H1 (cell line): ENCODE data around the gene ST6GALNAC2. TPM values are rescaled to one million over a fixed set of nuclear protein-coding genes. Genes with fewer than 3 reads are reported as not detected.

ENCODE experiments used
- ASH2L ChIP-seq: fragments of 200-600, 300-600 bp; sonication (generic); IDR thresholded peaks from one replicate; pipeline ENCODE4 v1.7.1; 2017; ENCODE audit warnings: low read length
- BACH1 ChIP-seq: IDR thresholded peaks from 2 replicates; pipeline ENCODE4 v1.6.1; 2012; ENCODE audit warnings: low read length, improper control_type of control experiment
- CEBPB ChIP-seq: IDR thresholded peaks from 2 replicates; pipeline ENCODE4 v1.6.1; 2012; ENCODE audit warnings: low read depth, low read length
- CHD2 ChIP-seq: IDR thresholded peaks from 2 replicates; pipeline ENCODE4 v1.6.1; 2012; ENCODE audit warnings: low read length, improper control_type of control experiment
- CREB1 ChIP-seq: IDR thresholded peaks from 2 replicates; pipeline ENCODE4 v1.6.1; 2012; ENCODE audit warnings: inconsistent platforms
- EP300 ChIP-seq, 2 experiments: IDR thresholded peaks; 1 replicate in 1 of 2; 2 replicates in 1 of 2; pipeline ENCODE4 v1.6.1; 2011 to 2012; ENCODE audit warnings: low read depth in 2 of 2, low read length in 2 of 2, mild to moderate bottlenecking in 2 of 2, borderline replicate concordance in 1 of 2, inconsistent platforms in 1 of 2, moderate library complexity in 1 of 2
- EZH2 ChIP-seq: fragments of 200-600 bp; sonication (generic); IDR thresholded peaks from 2 replicates; pipeline ENCODE4 v1.7.1; 2012; ENCODE audit warnings: low read depth, mild to moderate bottlenecking, moderate library complexity, low read length, inconsistent platforms; ENCODE audit not compliant: severe bottlenecking
- GABPA ChIP-seq: IDR thresholded peaks from 2 replicates; pipeline ENCODE4 v1.6.1; 2011; ENCODE audit warnings: mild to moderate bottlenecking, low read length, moderate library complexity, borderline replicate concordance; ENCODE audit not compliant: insufficient read depth
- HDAC6 ChIP-seq: IDR thresholded peaks from one replicate; pipeline ENCODE4 v1.7.1; 2012; ENCODE audit warnings: low read depth, mild to moderate bottlenecking, inconsistent platforms, low read length, moderate library complexity
- JUND ChIP-seq: IDR thresholded peaks from 2 replicates; pipeline ENCODE4 v1.6.1; 2011; ENCODE audit warnings: mild to moderate bottlenecking, improper control_type of control experiment, low read length
- RAD21 ChIP-seq, 2 experiments: IDR thresholded peaks in 1 of 2; conservative IDR thresholded peaks in 1 of 2; 2 replicates each; pipeline ENCODE4 v1.6.1; 2011; ENCODE audit warnings: low read depth in 2 of 2, low read length in 2 of 2, improper control_type of control experiment in 1 of 2, inconsistent platforms in 1 of 2, mild to moderate bottlenecking in 1 of 2, moderate library complexity in 1 of 2
- RFX5 ChIP-seq: IDR thresholded peaks from 2 replicates; pipeline ENCODE4 v1.6.1; 2011; ENCODE audit warnings: low read depth, low read length, improper control_type of control experiment, borderline replicate concordance
- RNF2 ChIP-seq: fragments of 200-900, 300-1000 bp; sonication (generic); IDR thresholded peaks from 2 replicates; pipeline ENCODE4 v1.7.1; 2016; ENCODE audit warnings: borderline replicate concordance, low read depth, mild to moderate bottlenecking, antibody characterized with exemption, low read length; ENCODE audit not compliant: poor library complexity, severe bottlenecking; ENCODE audit errors: missing control alignments
- SIN3A ChIP-seq, 2 experiments: IDR thresholded peaks in 1 of 2; conservative IDR thresholded peaks in 1 of 2; 2 replicates each; pipeline ENCODE4 v1.6.1; 2011 to 2012; ENCODE audit warnings: low read length in 2 of 2, improper control_type of control experiment in 1 of 2, low read depth in 1 of 2, mild to moderate bottlenecking in 1 of 2
- SUZ12 ChIP-seq: fragments of 200-600 bp; sonication (generic); IDR thresholded peaks from 2 replicates; pipeline ENCODE4 v1.6.1; 2012; ENCODE audit warnings: mild to moderate bottlenecking, inconsistent platforms, low read length, moderate library complexity, mixed read lengths
- TAF1 ChIP-seq: IDR thresholded peaks from 2 replicates; pipeline ENCODE4 v1.6.1; 2011; ENCODE audit warnings: mild to moderate bottlenecking, low read depth, low read length
- TCF12 ChIP-seq: IDR thresholded peaks from 2 replicates; pipeline ENCODE4 v1.6.1; 2011; ENCODE audit warnings: low read depth, mild to moderate bottlenecking, low read length
- polyA plus RNA-seq, 7 experiments: library from polyadenylated mRNA; depleted of rRNA in 3 of 7; stranded (reverse) in 5 of 7; unstranded in 2 of 7; fragments of >200 nt in 5 of 7; fragments of 200-250 nt in 2 of 7; gene quantifications; 1 replicate in 5 of 7; 2 replicates in 1 of 7; 4 replicates in 1 of 7; pipeline versions ENCODE4 v1.2.1 to v1.2.3, GENCODE V29; 2011 to 2013; ENCODE audit warnings: missing spikeins in 2 of 7, mixed read lengths in 2 of 7
- total RNA-seq: library from RNA; stranded (reverse); fragmentation: NEBNext Ultra II Directional; extraction: Animal tissue kit (Norgen Biotek cat#: 25700); gene quantifications from 2 replicates; pipeline ENCODE4 v1.2.1, GENCODE V29; 2021

Gene ST6GALNAC2
- total and polyA plus RNA-seq, 2 of the 8 experiments (the other 6 are each of a cell fraction or from before 2014, with no cell fraction given): 0.09 TPM; not detected in 1

DNA sequence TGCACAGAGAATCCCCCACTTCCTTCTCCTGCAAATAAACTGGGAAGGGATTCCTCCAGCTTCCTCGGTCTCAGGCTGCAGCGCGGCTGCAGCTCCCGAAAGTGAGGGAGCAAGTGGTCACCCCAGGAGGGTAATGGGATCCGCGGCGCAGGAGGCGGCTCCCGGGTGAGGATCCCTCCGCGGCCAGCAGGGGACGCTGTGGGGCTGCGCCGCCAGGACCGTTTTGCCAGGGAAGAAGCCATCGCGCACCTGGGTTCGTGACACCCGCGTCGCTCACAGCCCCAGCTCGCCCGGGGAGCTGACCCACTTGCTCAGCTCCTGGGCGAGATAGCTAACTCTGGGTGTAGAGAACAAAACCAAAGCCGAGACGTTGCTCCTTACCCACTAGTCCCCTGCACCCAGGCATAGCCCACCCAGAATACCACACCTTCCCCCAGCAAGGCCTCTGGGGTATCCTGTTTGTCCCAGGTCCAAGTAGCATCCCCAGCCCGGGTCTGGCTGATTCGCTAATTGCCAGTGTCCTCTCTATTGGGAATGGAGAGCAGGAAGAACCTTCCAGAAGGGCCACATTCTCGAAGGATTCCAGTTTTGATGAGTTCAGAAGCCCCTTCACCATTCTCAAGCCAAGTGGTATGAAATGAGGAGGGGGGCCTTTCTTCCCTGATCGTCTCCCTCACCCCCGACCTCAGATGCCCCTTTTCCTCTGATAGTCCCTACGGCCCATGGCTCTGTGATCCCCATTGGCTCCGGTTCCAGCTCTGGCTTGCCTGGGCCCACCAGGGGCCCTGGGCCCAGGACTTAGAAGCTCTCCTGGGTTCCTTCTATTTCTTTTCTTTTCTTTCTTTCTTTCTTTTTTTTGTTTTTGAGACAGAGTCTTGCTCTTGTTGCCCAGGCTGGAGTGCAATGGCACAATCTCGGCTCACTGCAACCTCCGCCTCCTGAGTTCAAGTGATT, 62.3 kb downstream of the ST6GALNAC2 start (continued):
- TF ChIP-seq SIN3A (conservative IDR thresholded peaks at IDR 0.05 in 1 of 2, IDR thresholded peaks at IDR 0.05 in 1 of 2; ENCODE audit: low read depth in 1 of 2, low read length in 2 of 2) (peak in 1 of 2 experiments; percentile 63; a peak in 1 of 4 replicates), RFX5 (no peak), SUZ12 (no peak), JUND (0 out of 2 replicates have a peak, but pooled peaks have one; percentile 35), GABPA (peak; percentile 84; the same call in 1 of the 2 replicates), ASH2L (no peak), EP300 (IDR thresholded peaks at IDR 0.05; ENCODE audit: borderline replicate concordance in 1 of 2, low read depth in 2 of 2, low read length in 2 of 2) (peak in 1 of 2 experiments; percentile 43; a peak in 1 of 3 replicates), CREB1 (peak; percentile 49), EZH2 (peak; percentile 25), TAF1 (0 out of 2 replicates have a peak, but pooled peaks have one; percentile 34), BACH1 (no peak), CHD2 (no peak), RAD21 (IDR thresholded peaks at IDR 0.05 in 1 of 2, conservative IDR thresholded peaks at IDR 0.05 in 1 of 2; ENCODE audit: low read depth in 2 of 2, low read length in 2 of 2) (peak; percentile 91 to 92), RNF2 (no peak), HDAC6 (no peak), TCF12 (peak; percentile 75; the same call in 1 of the 2 replicates), CEBPB (no peak)
- TF ChIP-seq, all 59 proteins: peak for 14
